Endothelial cell of umbilical vein (primary cell): ENCODE data around the gene CLCN5. TPM values are rescaled to one million over a fixed set of nuclear protein-coding genes. Genes with fewer than 3 reads are reported as not detected.

Experiments
- BruUV-seq: library from RNA; stranded (reverse); fragments of 400-500 nt; replicated peaks from 2 replicates; lab custom pipeline; 2021; lab: Mats Ljungman, UMichigan
- CTCF ChIA-PET: fragments of 300-600, 350-600 bp; sonication (Branson Sonifier 250); formaldehyde crosslinking; loops from one replicate; lab custom pipeline; 2021; ENCODE audit warnings: antibody characterized with exemption, inconsistent platforms; lab: Charles Lee
- POLR2A ChIA-PET: fragments of 300-600, 350-600 bp; sonication (Branson Sonifier 250); formaldehyde crosslinking; loops from one replicate; lab custom pipeline; 2021; ENCODE audit warnings: antibody characterized with exemption, inconsistent platforms; lab: Charles Lee
- DNase-seq: peaks from one replicate; pipeline ENCODE4 v3.0.0-alpha.2; 2011; ENCODE audit warnings: low read depth, low spot score
- FAIRE-seq: peaks from 2 replicates; lab custom pipeline; 2011; peaks lifted over from hg19 to GRCh38; lab: Jason Lieb, UNC
- H2AFZ ChIP-seq: 2 replicates; pipeline ENCODE4 v1.6.0; 2012; ENCODE audit warnings: low read depth, low read length, control low read depth, inconsistent platforms
- H3K27ac ChIP-seq: 2 replicates; pipeline ENCODE4 v1.5.1; 2011; ENCODE audit warnings: low read depth, mild to moderate bottlenecking, control low read depth, low read length, moderate library complexity; ENCODE audit not compliant: insufficient read depth
- H3K27me3 ChIP-seq, 2 experiments: 2 replicates each; pipeline versions ENCODE4 v1.6.0 to v1.6.1; 2011; ENCODE audit warnings: low read length in 2 of 2, mixed read lengths in 1 of 2; ENCODE audit not compliant: control insufficient read depth in 2 of 2, insufficient read depth in 2 of 2
- H3K36me3 ChIP-seq, 2 experiments: 2 replicates in 1 of 2; 3 replicates in 1 of 2; pipeline ENCODE4 v1.5.1; 2011; ENCODE audit warnings: low read length in 2 of 2, mild to moderate bottlenecking in 1 of 2, moderate library complexity in 1 of 2; ENCODE audit not compliant: control insufficient read depth in 2 of 2, insufficient read depth in 2 of 2; ENCODE audit errors: extremely low read depth in 1 of 2
- H3K4me1 ChIP-seq: 3 replicates; pipeline ENCODE4 v1.5.1; 2011; ENCODE audit warnings: mild to moderate bottlenecking, low read length; ENCODE audit not compliant: control insufficient read depth, insufficient read depth; ENCODE audit errors: extremely low read depth
- H3K4me2 ChIP-seq: 2 replicates; pipeline ENCODE4 v1.6.1; 2011; ENCODE audit warnings: low read length, control low read depth, mixed read lengths; ENCODE audit not compliant: insufficient read depth
- H3K4me3 ChIP-seq, 3 experiments: fragments of 200-600 bp in 1 of 3; sonication (generic), shearing (Covaris generic) in 1 of 3; replicated peaks in 1 of 3; 2 replicates each; pipeline ENCODE4 v1.5.1; 2011 to 2016; ENCODE audit warnings: control low read depth in 3 of 3, low read length in 3 of 3, mild to moderate bottlenecking in 2 of 3, inconsistent platforms in 1 of 3, low read depth in 1 of 3, moderate library complexity in 1 of 3; ENCODE audit not compliant: insufficient read depth in 1 of 3
- H3K79me2 ChIP-seq: 2 replicates; pipeline ENCODE4 v1.6.0; 2012; ENCODE audit warnings: low read length, inconsistent platforms; ENCODE audit not compliant: control insufficient read depth, insufficient read depth
- H3K9ac ChIP-seq: replicated peaks from 2 replicates; pipeline ENCODE3; 2011; ENCODE audit warnings: low read length, control low read depth; ENCODE audit not compliant: insufficient read depth; ENCODE audit errors: extremely low read depth
- H3K9me1 ChIP-seq: replicated peaks from 3 replicates; pipeline ENCODE4 v1.6.0; 2011; ENCODE audit warnings: mild to moderate bottlenecking, low read length; ENCODE audit not compliant: control insufficient read depth, insufficient read depth; ENCODE audit errors: extremely low read depth
- H3K9me3 ChIP-seq: replicated peaks from 2 replicates; pipeline ENCODE4 v1.5.1; 2012; ENCODE audit warnings: low read length, inconsistent platforms; ENCODE audit not compliant: control insufficient read depth, insufficient read depth
- H4K20me1 ChIP-seq: replicated peaks from 2 replicates; pipeline ENCODE3; 2011; ENCODE audit warnings: mild to moderate bottlenecking, low read length; ENCODE audit not compliant: control insufficient read depth, insufficient read depth; ENCODE audit errors: extremely low read depth
- EZH2 ChIP-seq: IDR thresholded peaks from 2 replicates; pipeline ENCODE4 v1.6.1; 2012; ENCODE audit warnings: borderline replicate concordance, low read depth, mild to moderate bottlenecking, moderate library complexity, low read length, inconsistent platforms; ENCODE audit not compliant: severe bottlenecking
- FOS ChIP-seq: IDR thresholded peaks from 2 replicates; pipeline ENCODE4 v1.6.1; 2011; ENCODE audit warnings: mild to moderate bottlenecking, low read length, moderate library complexity, borderline replicate concordance; ENCODE audit not compliant: insufficient read depth
- GATA2 ChIP-seq: IDR thresholded peaks from 2 replicates; pipeline ENCODE4 v1.7.0; 2011; ENCODE audit warnings: low read depth, mild to moderate bottlenecking, moderate library complexity, mixed read lengths, low read length; ENCODE audit not compliant: insufficient read length, insufficient read depth
- JUN ChIP-seq: IDR thresholded peaks from 2 replicates; pipeline ENCODE4 v1.6.1; 2011; ENCODE audit warnings: borderline replicate concordance, low read depth; ENCODE audit not compliant: insufficient read length, insufficient read depth
- MYC ChIP-seq: IDR thresholded peaks from one replicate; pipeline ENCODE4 v1.6.1; 2011; ENCODE audit warnings: mild to moderate bottlenecking, low read depth, low read length
- POLR2A ChIP-seq: IDR thresholded peaks from 2 replicates; pipeline ENCODE4 v1.6.1; 2012; ENCODE audit warnings: low read depth, mild to moderate bottlenecking, control low read depth, low read length
- POLR2AphosphoS5 ChIP-seq: IDR thresholded peaks from 2 replicates; pipeline ENCODE4 v1.6.1; 2012; ENCODE audit warnings: low read depth, mild to moderate bottlenecking, control low read depth, low read length, moderate library complexity; ENCODE audit not compliant: insufficient read depth
- dilution Hi-C: fragments of 300-500 bp; cut with MboI; formaldehyde crosslinking; loops from one replicate; pipeline ENCODE4 v1.15.0; 2019; ENCODE audit warnings: low sequenced_read_pairs; ENCODE audit not compliant: extremely low pct_ligation_motif_present
- intact Hi-C: fragments of 100-400 bp; cut with micrococcal nuclease; formaldehyde crosslinking; loops from one replicate; pipeline ENCODE4 v1.10.0; 2022
- polyA plus RNA-seq, 4 experiments: library from polyadenylated mRNA; depleted of rRNA in 3 of 4; stranded (reverse) in 3 of 4; unstranded in 1 of 4; fragments of >200 nt; gene quantifications; 2 replicates each; pipeline versions ENCODE4 v1.2.1 to v1.2.3, GENCODE V29; 2011 to 2012; ENCODE audit warnings: missing spikeins in 1 of 4
- total RNA-seq: library from RNA; stranded (reverse); gene quantifications from 2 replicates; pipeline ENCODE4 v1.2.3, GENCODE V29; 2021
- TF ChIP-seq, protein P1 (sequence below): IDR thresholded peaks from 2 replicates; pipeline ENCODE4 v1.6.1; 2011; ENCODE audit not compliant: insufficient read depth, insufficient read length
- TF ChIP-seq, protein P2 (sequence below), 2 donors: IDR thresholded peaks; 1 replicate in 1 of 2; 2 replicates in 1 of 2; pipeline ENCODE4 v1.5.1; 2011; ENCODE audit warnings: low read length in 2 of 2, mild to moderate bottlenecking in 2 of 2, moderate library complexity in 2 of 2, control low read depth in 1 of 2, inconsistent platforms in 1 of 2, low read depth in 1 of 2; ENCODE audit not compliant: insufficient read depth in 1 of 2; ENCODE audit errors: extremely low read depth in 1 of 2

CLCN5 gene
- total and polyA plus RNA-seq, 2 donors (not counting 3 experiments of a cell fraction or from before 2014, with no cell fraction given), result 3.1 to 12.9 TPM

DNA sequence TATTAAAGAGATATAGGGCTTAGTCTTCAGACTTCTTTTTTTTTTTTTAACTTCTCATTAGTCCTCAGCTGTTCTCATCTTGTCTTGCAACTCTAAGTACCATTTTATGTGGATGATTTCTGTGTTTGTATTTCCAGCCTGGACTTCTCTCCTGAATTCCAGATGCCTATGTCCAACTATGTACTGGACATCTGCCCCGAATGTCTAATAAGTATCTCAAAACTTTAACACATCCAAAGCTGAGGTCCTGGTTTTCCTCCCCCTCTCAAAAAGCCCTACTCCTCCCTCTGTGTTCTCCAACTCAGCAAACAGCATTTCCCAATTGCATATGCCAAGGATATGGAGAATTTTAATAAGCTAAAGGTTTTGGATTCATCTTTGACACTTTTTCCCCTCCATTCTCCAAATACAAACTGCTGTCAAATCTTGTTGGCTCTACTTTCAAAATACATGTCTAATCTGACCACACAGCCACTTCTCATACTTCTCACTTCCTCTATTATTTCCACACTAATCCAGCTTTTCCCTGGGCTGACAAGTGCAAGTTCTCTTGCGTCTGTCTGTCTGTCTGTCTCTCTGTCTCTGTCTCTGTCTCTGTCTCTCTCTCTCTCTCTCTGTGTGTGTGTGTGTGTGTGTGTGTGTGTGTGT is 79.8 kb downstream of the CLCN5 start:
- DNase-seq (no peak), FAIRE-seq (no peak)
- H3K9ac ChIP-seq, result no peak overlapping the region
- H3K4me1 ChIP-seq, result no peaks in the 10 kb centered on the region
- H3K4me2 ChIP-seq, result no peak overlapping the region
- ChIA-PET POLR2A (no interaction called here), CTCF (no interaction called here)
- TF ChIP-seq EZH2, result no peak
- no peak for TF ChIP-seq FOS
- no peak for TF ChIP-seq JUN
- no peak for TF ChIP-seq POLR2A
- TF ChIP-seq GATA2, result no peak
- TF ChIP-seq POLR2AphosphoS5, result no peak
- TF ChIP-seq, protein P1, sequence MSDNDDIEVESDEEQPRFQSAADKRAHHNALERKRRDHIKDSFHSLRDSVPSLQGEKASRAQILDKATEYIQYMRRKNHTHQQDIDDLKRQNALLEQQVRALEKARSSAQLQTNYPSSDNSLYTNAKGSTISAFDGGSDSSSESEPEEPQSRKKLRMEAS, result no peak
- TF ChIP-seq, protein P2, sequence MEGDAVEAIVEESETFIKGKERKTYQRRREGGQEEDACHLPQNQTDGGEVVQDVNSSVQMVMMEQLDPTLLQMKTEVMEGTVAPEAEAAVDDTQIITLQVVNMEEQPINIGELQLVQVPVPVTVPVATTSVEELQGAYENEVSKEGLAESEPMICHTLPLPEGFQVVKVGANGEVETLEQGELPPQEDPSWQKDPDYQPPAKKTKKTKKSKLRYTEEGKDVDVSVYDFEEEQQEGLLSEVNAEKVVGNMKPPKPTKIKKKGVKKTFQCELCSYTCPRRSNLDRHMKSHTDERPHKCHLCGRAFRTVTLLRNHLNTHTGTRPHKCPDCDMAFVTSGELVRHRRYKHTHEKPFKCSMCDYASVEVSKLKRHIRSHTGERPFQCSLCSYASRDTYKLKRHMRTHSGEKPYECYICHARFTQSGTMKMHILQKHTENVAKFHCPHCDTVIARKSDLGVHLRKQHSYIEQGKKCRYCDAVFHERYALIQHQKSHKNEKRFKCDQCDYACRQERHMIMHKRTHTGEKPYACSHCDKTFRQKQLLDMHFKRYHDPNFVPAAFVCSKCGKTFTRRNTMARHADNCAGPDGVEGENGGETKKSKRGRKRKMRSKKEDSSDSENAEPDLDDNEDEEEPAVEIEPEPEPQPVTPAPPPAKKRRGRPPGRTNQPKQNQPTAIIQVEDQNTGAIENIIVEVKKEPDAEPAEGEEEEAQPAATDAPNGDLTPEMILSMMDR (IDR thresholded peaks at IDR 0.05; ENCODE audit: extremely low read depth in 1 of 2, insufficient read depth in 1 of 2, low read depth in 1 of 2, low read length in 2 of 2), result no peak
- no peak for TF ChIP-seq MYC
- H2AFZ ChIP-seq, result no peak overlapping the region
- no TSS peak for BruUV-seq
- H3K27ac ChIP-seq, result no peak overlapping the region
- H3K36me3 ChIP-seq, result no peaks in the 10 kb centered on the region
- dilution Hi-C loops (no loop called here), intact Hi-C loops (no loop called here)
- no peaks in the 10 kb centered on the region for H3K27me3 ChIP-seq
- no peaks in the 10 kb centered on the region for H3K79me2 ChIP-seq
- H3K9me1 ChIP-seq, result no peaks in the 10 kb centered on the region
- no peaks in the 10 kb centered on the region for H3K9me3 ChIP-seq
- no peaks in the 10 kb centered on the region for H4K20me1 ChIP-seq
- H3K4me3 ChIP-seq, result no peak overlapping the region
